Caco-2 (cell line): ENCODE measurements around the gene P2RX2. TPM values are rescaled to one million over a fixed set of nuclear protein-coding genes. Genes with fewer than 3 reads are reported as not detected.
A peak's percentile ranks its signal among the peaks of the same experiment; 100 is the strongest.

Experiments used
- Bru-seq: library from RNA; stranded (reverse); fragments of 400-500 nt; gene quantifications from one replicate; lab custom pipeline; 2021; lab: Mats Ljungman, UMichigan
- BruChase-seq, 2 experiments: library from RNA; stranded (reverse); fragments of 400-500 nt; gene quantifications; one replicate each; lab custom pipeline; 2021; lab: Mats Ljungman, UMichigan
- BruUV-seq: library from RNA; stranded (reverse); fragments of 400-500 nt; replicated peaks from 2 replicates; lab custom pipeline; 2021; lab: Mats Ljungman, UMichigan
- CTCF ChIA-PET: fragments of 300-600 bp; sonication (Branson Sonifier 250); formaldehyde crosslinking; loops from one replicate; lab custom pipeline; 2022; ENCODE audit warnings: antibody characterized with exemption; lab: Charles Lee
- POLR2A ChIA-PET: fragments of 300-600 bp; sonication (Branson Sonifier 250); formaldehyde crosslinking; loops from one replicate; lab custom pipeline; 2022; ENCODE audit warnings: antibody characterized with exemption; lab: Charles Lee
- DNase-seq, 2 experiments: peaks; one replicate each; pipeline versions ENCODE4 v3.0.0 to v3.0.0-alpha.2; 2020 to 2022
- H3K27me3 ChIP-seq: replicated peaks from 2 replicates; pipeline ENCODE4 v1.6.0; 2011; ENCODE audit warnings: low read length; ENCODE audit not compliant: control insufficient read depth, insufficient read depth
- H3K36me3 ChIP-seq: 2 replicates; pipeline ENCODE4 v1.5.1; 2011; ENCODE audit warnings: low read length; ENCODE audit not compliant: control insufficient read depth, insufficient read depth
- H3K4me1 ChIP-seq: fragments of 250-450 bp; sonication (Bioruptor Pico); 2 replicates; pipeline ENCODE4 v1.5.1; 2020; ENCODE audit warnings: mild to moderate bottlenecking
- H3K4me3 ChIP-seq: 2 replicates; pipeline ENCODE4 v1.5.1; 2011; ENCODE audit warnings: low read depth, mild to moderate bottlenecking, control low read depth, low read length
- H3K9me3 ChIP-seq: fragments of 250-450 bp; sonication (Bioruptor Pico); 2 replicates; pipeline ENCODE4 v1.5.1; 2020; ENCODE audit warnings: mild to moderate bottlenecking, moderate library complexity
- H3K27ac Mint-ChIP-seq: one replicate; pipeline ENCODE4 v1.8.0; 2022; ENCODE audit warnings: mixed read lengths; ENCODE audit not compliant: unreplicated experiment
- H3K27me3 Mint-ChIP-seq: one replicate; pipeline ENCODE4 v1.8.0; 2022; ENCODE audit warnings: mixed read lengths; ENCODE audit not compliant: insufficient read depth, unreplicated experiment
- H3K36me3 Mint-ChIP-seq: one replicate; pipeline ENCODE4 v1.8.0; 2022; ENCODE audit warnings: mild to moderate bottlenecking, mixed read lengths; ENCODE audit not compliant: insufficient read depth, unreplicated experiment
- H3K4me1 Mint-ChIP-seq: one replicate; pipeline ENCODE4 v1.8.0; 2022; ENCODE audit warnings: low read depth, mixed read lengths; ENCODE audit not compliant: unreplicated experiment
- H3K4me3 Mint-ChIP-seq: one replicate; pipeline ENCODE4 v1.8.0; 2022; ENCODE audit warnings: mild to moderate bottlenecking, moderate library complexity, mixed read lengths; ENCODE audit not compliant: unreplicated experiment
- H3K9me3 Mint-ChIP-seq: one replicate; pipeline ENCODE4 v1.8.0; 2022; ENCODE audit warnings: mixed read lengths; ENCODE audit not compliant: unreplicated experiment
- intact Hi-C: fragments of 100-400 bp; cut with micrococcal nuclease; formaldehyde crosslinking; loops from one replicate; pipeline ENCODE4 v1.10.0; 2022; ENCODE audit not compliant: unreplicated experiment
- long read RNA-seq: library from polyadenylated mRNA; stranded (forward); transcript quantifications from one replicate; pipeline ENCODE4 v2.0.0, GENCODE V29; 2022
- total RNA-seq: library from RNA; stranded (reverse); gene quantifications from 2 replicates; pipeline ENCODE4 v1.2.3, GENCODE V29; 2022
- TF ChIP-seq, protein P1 (sequence below), 2 experiments: fragments of 200-600 bp in 1 of 2; IDR thresholded peaks; 1 replicate in 1 of 2; 2 replicates in 1 of 2; pipeline versions ENCODE4 v1.5.1 to v1.8.0; 2011 to 2022; ENCODE audit warnings: antibody characterized with exemption in 1 of 2, control low read depth in 1 of 2, inconsistent platforms in 1 of 2, low read depth in 1 of 2, low read length in 1 of 2, mild to moderate bottlenecking in 1 of 2, moderate library complexity in 1 of 2; ENCODE audit not compliant: insufficient read depth in 1 of 2, severe bottlenecking in 1 of 2, unreplicated experiment in 1 of 2

The P2RX2 gene
- total RNA-seq = not detected in 2 replicates
- Bru-seq, nascent RNA = not detected
- BruChase-seq, experiment 1, labeled RNA remaining after a 2-hour chase = not detected
- not detected for BruChase-seq, experiment 2, labeled RNA remaining after a 6-hour chase
- long read RNA-seq = 0 reads

DNA sequence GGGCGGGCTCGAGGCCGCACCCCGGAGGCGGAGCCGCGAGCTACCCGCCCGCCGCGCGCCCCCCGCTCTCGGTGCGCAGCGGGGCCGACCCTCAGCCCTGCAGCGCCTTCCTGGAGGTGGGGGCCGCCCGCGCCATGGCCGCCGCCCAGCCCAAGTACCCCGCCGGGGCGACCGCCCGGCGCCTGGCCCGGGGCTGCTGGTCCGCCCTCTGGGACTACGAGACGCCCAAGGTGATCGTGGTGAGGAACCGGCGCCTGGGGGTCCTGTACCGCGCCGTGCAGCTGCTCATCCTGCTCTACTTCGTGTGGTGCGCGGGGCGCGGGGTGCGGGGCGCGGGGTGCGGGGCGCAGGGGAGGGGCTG, at the start of gene P2RX2:
Gene P2RX2 (plus strand): TSS at position 94 of the 361 bp plus-strand sequence. CDS start 41 bp downstream, at position 135.
- H3K27me3 Mint-ChIP-seq = peaks cover 2% of the 10 kb centered on the region
- H3K36me3 Mint-ChIP-seq = peaks cover 56% of the 10 kb centered on the region
- Histone ChIP-seq H3K9me3 (peaks cover 19% of the 10 kb centered on the region), H3K4me3 (no peak within 1 kb of the TSS), H3K36me3 (no peaks in the 10 kb centered on the region), H3K4me1 (peaks cover 14% of the 10 kb centered on the region), H3K27me3 (no peaks in the 10 kb centered on the region)
- H3K9me3 Mint-ChIP-seq = no peaks in the 10 kb centered on the region
- peak within 1 kb of the TSS; percentile 5 for H3K4me3 Mint-ChIP-seq
- H3K27ac Mint-ChIP-seq = no peak within 1 kb of the TSS
- intact Hi-C loops = no loop called here
- DNase-seq = no peak
- CTCF ChIA-PET = no interaction called here
- POLR2A ChIA-PET = interaction anchor here (0.6 kb wide), 1 partner anchor 20 kb away, joined by 3 read pairs; no protein-coding TSS in a partner anchor
- BruUV-seq = no TSS peak
- peaks cover 20% of the 10 kb centered on the region for H3K4me1 Mint-ChIP-seq
- TF ChIP-seq, protein P1, sequence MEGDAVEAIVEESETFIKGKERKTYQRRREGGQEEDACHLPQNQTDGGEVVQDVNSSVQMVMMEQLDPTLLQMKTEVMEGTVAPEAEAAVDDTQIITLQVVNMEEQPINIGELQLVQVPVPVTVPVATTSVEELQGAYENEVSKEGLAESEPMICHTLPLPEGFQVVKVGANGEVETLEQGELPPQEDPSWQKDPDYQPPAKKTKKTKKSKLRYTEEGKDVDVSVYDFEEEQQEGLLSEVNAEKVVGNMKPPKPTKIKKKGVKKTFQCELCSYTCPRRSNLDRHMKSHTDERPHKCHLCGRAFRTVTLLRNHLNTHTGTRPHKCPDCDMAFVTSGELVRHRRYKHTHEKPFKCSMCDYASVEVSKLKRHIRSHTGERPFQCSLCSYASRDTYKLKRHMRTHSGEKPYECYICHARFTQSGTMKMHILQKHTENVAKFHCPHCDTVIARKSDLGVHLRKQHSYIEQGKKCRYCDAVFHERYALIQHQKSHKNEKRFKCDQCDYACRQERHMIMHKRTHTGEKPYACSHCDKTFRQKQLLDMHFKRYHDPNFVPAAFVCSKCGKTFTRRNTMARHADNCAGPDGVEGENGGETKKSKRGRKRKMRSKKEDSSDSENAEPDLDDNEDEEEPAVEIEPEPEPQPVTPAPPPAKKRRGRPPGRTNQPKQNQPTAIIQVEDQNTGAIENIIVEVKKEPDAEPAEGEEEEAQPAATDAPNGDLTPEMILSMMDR (IDR thresholded peaks at IDR 0.05; ENCODE audit: insufficient read depth in 1 of 2, low read depth in 1 of 2, low read length in 1 of 2, severe bottlenecking in 1 of 2, unreplicated experiment in 1 of 2) = no peak

DNA sequence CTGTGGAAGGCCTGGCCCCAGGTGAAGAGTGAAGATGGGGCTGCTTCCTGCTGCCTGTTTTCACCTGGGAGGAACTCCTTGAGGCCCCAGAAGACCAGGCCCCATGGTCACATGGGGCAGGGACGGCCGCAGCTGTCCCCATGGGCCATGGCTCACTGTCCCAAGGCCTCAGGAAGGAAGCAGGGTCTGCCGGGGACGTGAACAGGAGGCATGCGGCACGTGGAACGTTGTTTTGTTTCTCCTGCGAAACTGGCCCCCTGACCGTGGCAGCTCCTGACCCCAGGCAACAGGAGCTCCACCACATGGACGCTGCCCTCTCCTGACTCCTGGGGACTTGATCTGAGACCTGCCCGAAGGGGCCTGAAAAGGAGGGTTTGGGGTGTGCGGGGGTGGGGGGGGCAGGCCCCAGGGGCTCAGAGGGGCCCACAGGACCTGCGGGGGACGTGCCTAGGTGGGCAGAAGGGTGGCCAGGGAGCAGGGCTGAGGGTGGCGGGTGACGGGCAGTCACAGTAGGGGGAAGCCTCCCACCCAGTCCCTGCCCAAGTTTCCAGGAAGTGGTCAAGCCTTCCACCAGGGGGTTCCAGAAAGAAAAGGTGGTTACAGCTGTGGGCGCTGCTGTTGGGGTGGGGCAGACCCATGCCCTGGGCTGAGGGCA, 49.6 kb upstream of the P2RX2 start:
- Mint-ChIP-seq H3K9me3 (no peaks in the 10 kb centered on the region), H3K36me3 (peaks cover 35% of the 10 kb centered on the region), H3K4me1 (no peaks in the 10 kb centered on the region), H3K27ac (no peak overlapping the region), H3K4me3 (no peak overlapping the region), H3K27me3 (no peaks in the 10 kb centered on the region)
- H3K4me1 ChIP-seq = 0 out of 2 replicates have a peak, but pooled peaks cover 5% of the 10 kb centered on the region
- H3K27me3 ChIP-seq = no peaks in the 10 kb centered on the region
- CTCF ChIA-PET = interaction anchor here (1.1 kb wide), 1 partner anchor 8 kb away, joined by 3 read pairs; no protein-coding TSS in a partner anchor
- no peak overlapping the region for H3K4me3 ChIP-seq
- no peak for DNase-seq
- peaks cover 4% of the 10 kb centered on the region for H3K36me3 ChIP-seq
- no TSS peak for BruUV-seq
- no peaks in the 10 kb centered on the region for H3K9me3 ChIP-seq
- intact Hi-C loops = no loop called here
- POLR2A ChIA-PET = no interaction called here
- TF ChIP-seq, protein P1 (IDR thresholded peaks at IDR 0.05; ENCODE audit: insufficient read depth in 1 of 2, low read depth in 1 of 2, low read length in 1 of 2, severe bottlenecking in 1 of 2, unreplicated experiment in 1 of 2) = no peak

DNA sequence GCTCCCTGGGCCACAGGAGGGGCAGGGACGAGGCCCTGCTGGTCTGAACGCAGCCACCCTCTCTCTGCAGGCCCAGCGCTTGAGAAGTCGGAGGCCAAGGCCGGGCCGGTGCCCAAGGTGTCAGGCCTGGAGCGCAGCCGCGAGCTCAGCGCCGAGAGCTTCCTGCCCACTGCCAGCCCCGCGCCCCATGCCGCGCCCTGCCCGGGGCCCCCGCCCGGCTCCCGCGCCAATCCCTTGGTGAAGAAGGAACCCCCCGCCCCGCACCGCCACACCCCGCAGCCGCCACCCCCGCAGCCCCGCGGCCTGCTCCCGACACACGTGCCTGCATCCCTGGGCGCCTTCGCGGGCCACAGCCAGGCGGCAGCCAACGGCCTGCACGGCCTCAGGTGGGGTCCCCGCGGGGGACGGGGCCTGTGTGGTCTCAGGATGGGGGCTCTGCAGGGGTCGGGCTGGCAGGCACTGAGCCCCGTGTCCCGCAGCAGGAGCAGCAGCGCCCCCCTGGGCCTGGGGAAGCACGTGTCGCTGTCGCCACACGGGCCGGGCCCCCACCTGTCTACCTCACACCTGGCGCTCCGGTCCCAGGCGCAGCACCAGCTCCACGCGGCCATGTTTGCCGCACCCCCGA, 48.6 kb upstream of the P2RX2 start:
- CTCF ChIA-PET = interaction anchor here (1.1 kb wide), 1 partner anchor 9 kb away, joined by 3 read pairs; no protein-coding TSS in a partner anchor
- H3K4me3 Mint-ChIP-seq = no peak overlapping the region
- DNase-seq = no peak
- TF ChIP-seq, protein P1 (IDR thresholded peaks at IDR 0.05; ENCODE audit: insufficient read depth in 1 of 2, low read depth in 1 of 2, low read length in 1 of 2, severe bottlenecking in 1 of 2, unreplicated experiment in 1 of 2) = no peak
- no TSS peak for BruUV-seq
- H3K9me3 Mint-ChIP-seq = no peaks in the 10 kb centered on the region
- H3K4me1 Mint-ChIP-seq = no peaks in the 10 kb centered on the region
- no peak overlapping the region for H3K4me3 ChIP-seq
- H3K36me3 ChIP-seq = peaks cover 4% of the 10 kb centered on the region
- H3K9me3 ChIP-seq = no peaks in the 10 kb centered on the region
- no peaks in the 10 kb centered on the region for H3K27me3 ChIP-seq
- intact Hi-C loops = no loop called here
- no peak overlapping the region for H3K27ac Mint-ChIP-seq
- 0 out of 2 replicates have a peak, but pooled peaks cover 5% of the 10 kb centered on the region for H3K4me1 ChIP-seq
- POLR2A ChIA-PET = no interaction called here
- peaks cover 35% of the 10 kb centered on the region for H3K36me3 Mint-ChIP-seq
- H3K27me3 Mint-ChIP-seq = no peaks in the 10 kb centered on the region
